ENCODE results near the gene HTRA1.

The HTRA1 gene

GRCh38 chr10:122468926-122469781, 7.8 kb downstream of the HTRA1 start:
- Histone ChIP-seq H3K4me3 (ENCODE audit: low read depth, low read length) (no peak overlapping the region), H3K27ac (no peak overlapping the region), H3K9me3 (ENCODE audit: severe bottlenecking) (no peaks in the 10 kb centered on the region), H3K27me3 (ENCODE audit: insufficient read depth, low read depth, severe bottlenecking) (no peaks in the 10 kb centered on the region), H3K36me3 (no peaks in the 10 kb centered on the region)
- no peak for TF ChIP-seq CTCF (IDR thresholded peaks at IDR 0.05; ENCODE audit: low read depth, low read length)
- no peak for DNase-seq

- H3K27me3 ChIP-seq (ENCODE audit: insufficient read depth, low read depth, severe bottlenecking): no peaks in the 10 kb centered on the region
- no peaks in the 10 kb centered on the region for H3K36me3 ChIP-seq
- H3K9me3 ChIP-seq (ENCODE audit: severe bottlenecking): no peaks in the 10 kb centered on the region
- TF ChIP-seq CTCF (IDR thresholded peaks at IDR 0.05; ENCODE audit: low read depth, low read length): no peak
- no peak for DNase-seq
- H3K27ac ChIP-seq: no peak overlapping the region
- H3K4me3 ChIP-seq (ENCODE audit: low read depth, low read length): no peak overlapping the region
Observed at GRCh38 chr10:122469848-122470247, 8.5 kb downstream of the HTRA1 start.

- Histone ChIP-seq H3K36me3 (no peaks in the 10 kb centered on the region), H3K9me3 (ENCODE audit: severe bottlenecking) (no peaks in the 10 kb centered on the region), H3K27ac (no peak overlapping the region), H3K4me3 (ENCODE audit: low read depth, low read length) (no peak overlapping the region), H3K27me3 (ENCODE audit: insufficient read depth, low read depth, severe bottlenecking) (no peaks in the 10 kb centered on the region)
- TF ChIP-seq CTCF (IDR thresholded peaks at IDR 0.05; ENCODE audit: low read depth, low read length): no peak
- no peak for DNase-seq
Observed at GRCh38 chr10:122471531-122472177, 10.3 kb downstream of the HTRA1 start.

- Histone ChIP-seq H3K27ac (no peak overlapping the region), H3K27me3 (ENCODE audit: insufficient read depth, low read depth, severe bottlenecking) (no peaks in the 10 kb centered on the region), H3K4me3 (ENCODE audit: low read depth, low read length) (no peak overlapping the region), H3K9me3 (ENCODE audit: severe bottlenecking) (no peaks in the 10 kb centered on the region), H3K36me3 (no peaks in the 10 kb centered on the region)
- no peak for DNase-seq
- no peak for TF ChIP-seq CTCF (IDR thresholded peaks at IDR 0.05; ENCODE audit: low read depth, low read length)
Observed at GRCh38 chr10:122473116-122473515, 11.8 kb downstream of the HTRA1 start.

- DNase-seq: no peak
- Histone ChIP-seq H3K27ac (no peak overlapping the region), H3K9me3 (ENCODE audit: severe bottlenecking) (no peaks in the 10 kb centered on the region), H3K27me3 (ENCODE audit: insufficient read depth, low read depth, severe bottlenecking) (no peaks in the 10 kb centered on the region), H3K36me3 (no peaks in the 10 kb centered on the region), H3K4me3 (ENCODE audit: low read depth, low read length) (no peak overlapping the region)
- TF ChIP-seq CTCF (IDR thresholded peaks at IDR 0.05; ENCODE audit: low read depth, low read length): no peak
Observed at GRCh38 chr10:122474131-122474818, 12.9 kb downstream of the HTRA1 start.

All from WERI-Rb-1 (cell line).